ENCODE measurements around the gene BTF3L4.
"Not testable (repeated sequence)": the region's sequence is repeated elsewhere in the genome, so short reads cannot be mapped to it uniquely, and the experiment has no call there.

Gene BTF3L4

GRCh38 chr1:52056163-52056936 is at the start of gene BTF3L4:
BTF3L4 (plus strand) TSS chr1:52056295; CDS start chr1:52059848, 3,553 bp downstream.
- peak; percentile 88 to 95 for DNase-seq

GRCh38 chr1:52007215-52008002 is 48.7 kb upstream of the BTF3L4 start:
- DNase-seq: no peak

DNA sequence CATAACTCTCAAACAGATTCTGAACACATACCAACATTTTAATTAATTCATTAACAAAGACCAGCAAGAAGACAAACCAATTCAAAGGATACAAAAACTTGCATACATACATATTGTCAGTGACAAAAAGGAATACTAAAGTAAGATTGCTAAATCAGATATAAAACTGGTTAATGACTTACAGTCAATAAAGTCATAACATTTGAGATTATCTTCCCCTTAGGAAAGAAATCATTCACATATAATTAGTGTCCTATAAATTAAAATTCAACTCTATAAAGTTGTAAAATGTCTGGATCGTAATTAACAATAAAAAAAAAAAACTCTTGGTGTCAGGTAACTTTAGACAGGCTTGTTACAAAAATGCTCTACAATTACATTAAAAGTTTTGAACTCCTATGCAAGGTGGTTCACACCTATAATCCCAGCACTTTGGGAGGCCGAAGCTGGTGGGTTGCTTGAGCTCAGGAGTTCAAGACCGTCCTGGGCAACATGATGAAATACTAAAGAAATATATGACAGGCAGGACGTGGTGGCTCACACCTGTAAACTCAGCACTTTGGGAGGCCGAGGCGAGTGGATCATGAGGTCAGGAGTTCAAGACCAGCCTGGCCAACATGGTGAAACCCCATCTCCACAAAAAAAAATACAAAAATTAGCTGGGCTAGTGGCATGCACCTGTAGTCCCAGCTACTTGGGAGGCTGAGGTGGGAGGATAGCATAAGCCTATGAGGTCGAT is 47.9 kb upstream of the BTF3L4 start:
- no peak for DNase-seq

DNA sequence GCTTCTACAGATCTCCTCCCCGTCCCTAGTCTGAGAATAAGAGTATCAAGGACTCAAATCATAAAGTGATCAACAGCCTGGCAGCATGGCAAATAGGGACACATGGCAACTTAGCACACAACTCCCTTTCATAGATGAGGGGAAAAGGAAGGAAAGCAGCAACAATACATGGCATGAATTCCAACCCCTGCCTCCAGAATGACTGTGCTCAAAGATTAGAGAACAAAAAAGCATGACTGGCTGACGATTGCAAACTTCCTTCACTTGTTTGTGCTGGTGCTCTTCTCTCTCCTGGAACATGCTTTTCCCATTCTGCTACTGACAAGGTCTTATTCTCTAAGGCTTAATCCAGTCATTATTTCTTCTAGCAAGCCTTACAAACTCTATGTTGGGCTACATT is 34.0 kb upstream of the BTF3L4 start:
- DNase-seq: no peak

DNA sequence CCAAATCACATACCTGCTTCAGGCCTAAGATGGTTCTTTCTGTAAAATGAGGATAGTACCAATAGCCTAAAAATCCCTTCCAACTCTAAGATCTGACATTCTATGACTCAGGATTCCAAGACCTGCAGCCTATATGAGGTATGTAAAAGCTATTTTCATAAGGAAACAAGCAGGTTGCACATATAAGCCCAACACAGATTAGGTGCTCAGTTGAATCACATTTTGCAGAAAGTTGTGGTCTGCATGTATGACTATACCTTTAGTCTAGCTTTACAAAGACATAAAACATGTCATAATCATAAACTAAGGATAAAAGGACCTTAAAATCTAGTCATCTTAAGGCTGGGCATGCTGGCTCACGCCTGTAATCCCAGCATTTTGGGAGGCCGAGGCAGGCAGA is 29.8 kb upstream of the BTF3L4 start:
- no peak for DNase-seq

DNA sequence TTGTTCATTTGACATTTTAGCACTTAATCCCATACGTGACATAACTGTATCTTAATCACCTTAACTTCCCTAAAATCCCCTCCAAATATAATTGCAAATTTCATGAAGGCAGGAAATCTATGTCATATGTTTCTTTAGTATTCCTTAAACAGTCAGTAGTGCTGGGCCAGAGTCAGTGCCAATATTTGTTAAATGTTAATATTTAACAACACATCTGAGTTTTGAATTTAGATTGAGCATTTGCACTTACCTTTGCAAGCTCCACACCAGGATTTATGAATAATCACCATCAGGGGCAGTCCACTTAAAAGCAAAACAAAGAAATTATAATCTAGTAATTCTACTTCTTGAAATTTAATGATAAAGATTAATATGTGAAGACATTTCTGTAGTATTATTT is 27.8 kb upstream of the BTF3L4 start:
- no peak for DNase-seq

DNA sequence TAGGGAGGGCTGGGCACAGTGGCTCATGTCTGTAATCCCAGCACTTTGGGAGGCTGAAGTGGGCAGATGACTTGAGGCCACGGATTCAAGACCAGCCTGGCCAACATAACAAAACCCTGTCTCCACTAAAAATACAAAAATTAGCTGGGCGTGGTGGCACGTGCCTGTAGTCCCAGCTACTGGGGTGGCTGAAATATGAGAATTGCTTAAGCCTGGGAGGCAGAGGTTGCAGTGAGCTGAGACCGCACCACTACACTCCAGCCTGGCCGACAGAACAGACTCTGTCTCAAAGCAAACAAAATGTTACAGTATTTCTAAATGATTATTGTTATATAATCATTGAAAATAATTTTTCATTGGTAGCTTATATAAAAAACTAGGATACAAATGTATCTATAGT is 27.3 kb upstream of the BTF3L4 start:
- not testable (repeated sequence) for DNase-seq

GRCh38 chr1:52032124-52032784 is 23.8 kb upstream of the BTF3L4 start:
- no peak for DNase-seq

DNA sequence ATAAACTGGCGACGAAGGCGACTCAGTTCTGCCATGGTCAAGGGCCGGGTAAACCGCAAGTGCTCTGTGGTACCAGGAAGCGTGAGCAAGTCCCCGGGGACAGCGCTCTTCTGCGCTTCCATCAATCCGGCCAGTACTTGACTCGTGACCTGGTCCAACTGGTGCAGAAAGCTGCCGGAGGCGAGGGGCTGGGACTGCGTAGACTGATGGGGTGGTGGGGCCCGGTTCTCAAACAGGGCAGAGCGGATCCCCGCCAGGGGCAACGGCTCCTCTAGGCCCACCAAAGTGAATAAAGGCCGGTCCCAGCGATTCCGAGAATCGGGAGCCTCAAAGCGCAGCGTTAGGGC is 23.3 kb upstream of the BTF3L4 start:
- no peak for DNase-seq

DNA sequence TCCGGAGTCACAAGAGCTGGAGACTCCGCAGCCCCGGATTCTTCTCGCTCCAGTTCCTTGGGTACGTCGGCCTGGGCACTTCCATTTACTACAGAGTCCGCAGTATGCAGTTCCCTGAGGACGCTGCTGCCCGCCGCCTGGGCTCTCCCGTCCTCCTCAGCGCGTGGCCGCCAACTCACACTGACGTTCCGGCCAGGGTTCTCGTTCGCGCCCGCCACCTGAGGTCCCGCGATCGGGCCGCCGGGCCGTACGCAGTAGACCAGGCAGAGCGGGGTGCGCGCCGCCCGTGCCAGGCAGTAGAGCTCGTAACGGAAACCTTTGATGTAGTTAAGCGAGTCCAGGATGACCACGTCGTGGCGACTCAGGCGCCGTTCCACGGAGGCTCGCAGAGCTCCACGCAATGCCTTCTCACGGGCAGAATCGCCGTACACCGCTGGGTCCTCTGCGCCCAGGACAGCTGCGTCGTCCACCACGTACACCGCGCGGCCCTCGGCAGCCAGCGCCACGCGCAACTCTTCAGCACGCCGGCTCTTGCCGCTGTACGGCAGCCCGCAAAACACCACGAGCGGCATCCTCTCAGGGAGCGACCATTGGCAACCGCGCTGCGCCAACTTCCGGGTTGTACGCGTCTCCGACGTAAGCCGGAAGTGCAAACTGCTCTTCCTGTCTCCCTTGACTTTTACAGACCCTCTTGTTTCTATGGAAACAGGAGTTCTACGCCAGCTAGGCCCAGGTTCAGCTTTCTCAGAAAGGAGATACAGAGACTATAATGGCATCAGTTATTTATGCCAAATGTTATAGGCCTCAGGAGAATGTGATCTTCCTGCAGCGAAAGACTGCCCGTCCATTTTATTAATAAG is 22.7 kb upstream of the BTF3L4 start, which contains the start of gene KTI12:
KTI12 (minus strand) TSS at position 621 of the 860 bp plus-strand sequence; CDS start at position 572, 49 bp downstream.
- DNase-seq: peak; percentile 88 to 94

DNA sequence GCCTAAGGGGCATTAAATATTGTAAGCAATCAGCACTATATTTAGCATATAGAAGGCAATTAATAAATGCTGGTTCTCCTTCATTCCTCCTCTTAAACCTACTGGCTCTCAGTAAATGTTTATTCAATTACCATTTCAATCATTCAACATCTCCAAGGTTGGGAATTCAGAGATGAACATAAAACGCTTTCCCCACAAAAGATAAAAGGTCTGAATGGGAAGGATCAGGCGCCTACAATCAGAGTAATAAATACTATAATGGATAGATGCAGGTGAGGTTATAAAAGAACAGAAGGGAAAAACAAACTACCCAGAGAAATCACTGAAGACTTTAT is 22.1 kb upstream of the BTF3L4 start:
- no peak for DNase-seq

GRCh38 chr1:52037402-52037814 is 18.7 kb upstream of the BTF3L4 start:
- no peak for DNase-seq

DNA sequence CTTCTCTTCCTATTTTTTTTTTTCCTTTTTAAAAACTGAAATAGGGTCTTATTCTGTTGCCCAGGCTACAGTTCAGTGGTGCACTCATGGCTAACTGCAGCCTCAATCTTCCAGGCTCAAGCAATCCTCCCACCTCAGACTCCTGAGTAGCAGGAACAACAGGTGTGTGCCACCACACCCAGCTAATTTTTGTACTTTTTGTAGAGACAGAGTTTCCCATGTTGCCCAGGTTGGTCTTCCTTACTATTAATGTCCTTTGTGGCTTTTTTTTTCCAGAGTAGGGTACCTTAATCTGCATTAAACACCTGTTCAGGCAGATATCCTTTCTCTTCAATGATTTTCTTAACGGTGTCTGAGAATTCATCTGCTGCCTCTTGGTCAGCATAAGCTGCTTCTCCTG is 18.2 kb upstream of the BTF3L4 start:
- no peak for DNase-seq

DNA sequence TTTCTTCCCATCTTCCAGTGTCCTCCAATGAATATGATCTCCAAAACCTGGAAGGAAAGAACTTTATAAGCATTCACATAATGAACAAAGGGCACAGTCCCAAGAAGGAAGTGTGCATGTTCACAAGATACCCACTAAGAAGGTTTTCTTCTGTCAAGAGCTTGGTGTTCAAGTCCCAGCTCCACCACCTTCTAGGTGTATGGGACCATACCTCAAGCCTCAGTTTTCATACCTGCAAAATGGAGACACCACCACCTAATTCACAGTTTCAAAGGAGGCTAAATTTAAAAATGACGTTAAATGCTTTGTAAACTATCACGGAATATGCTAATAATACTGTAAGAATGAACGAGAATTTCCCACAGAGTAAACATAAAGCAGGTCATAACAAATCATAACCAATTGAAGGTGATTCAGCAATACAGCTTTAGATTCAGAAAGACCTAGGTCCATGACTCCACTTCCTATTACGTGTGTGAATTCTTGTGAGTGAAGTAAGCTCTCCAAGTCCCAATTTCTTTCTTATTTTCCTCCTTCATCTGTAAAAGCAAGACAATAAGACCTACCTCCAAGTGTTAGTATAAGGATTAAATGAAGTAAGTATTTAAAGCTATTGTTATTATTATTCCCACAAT is 14.4 kb upstream of the BTF3L4 start:
- DNase-seq: no peak

DNA sequence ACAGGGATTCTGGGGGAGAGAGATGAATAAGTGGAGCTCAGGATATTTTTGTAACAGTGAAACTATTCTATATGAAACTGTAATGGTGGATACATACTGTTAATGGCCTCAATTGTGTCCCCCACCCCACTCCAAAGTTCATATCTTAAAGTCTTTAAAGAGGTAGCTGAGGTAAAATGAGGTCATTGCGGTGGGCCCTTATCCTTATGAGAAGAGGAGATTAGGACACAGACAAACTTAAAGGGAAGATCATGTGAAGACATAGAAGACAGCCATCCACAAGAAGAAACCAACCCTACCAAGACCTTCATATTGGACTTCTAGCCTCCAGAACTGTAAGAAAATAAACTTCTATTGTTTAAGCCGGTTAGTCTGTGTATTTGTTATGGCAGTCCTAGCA is 10.9 kb upstream of the BTF3L4 start:
- no peak for DNase-seq

DNA sequence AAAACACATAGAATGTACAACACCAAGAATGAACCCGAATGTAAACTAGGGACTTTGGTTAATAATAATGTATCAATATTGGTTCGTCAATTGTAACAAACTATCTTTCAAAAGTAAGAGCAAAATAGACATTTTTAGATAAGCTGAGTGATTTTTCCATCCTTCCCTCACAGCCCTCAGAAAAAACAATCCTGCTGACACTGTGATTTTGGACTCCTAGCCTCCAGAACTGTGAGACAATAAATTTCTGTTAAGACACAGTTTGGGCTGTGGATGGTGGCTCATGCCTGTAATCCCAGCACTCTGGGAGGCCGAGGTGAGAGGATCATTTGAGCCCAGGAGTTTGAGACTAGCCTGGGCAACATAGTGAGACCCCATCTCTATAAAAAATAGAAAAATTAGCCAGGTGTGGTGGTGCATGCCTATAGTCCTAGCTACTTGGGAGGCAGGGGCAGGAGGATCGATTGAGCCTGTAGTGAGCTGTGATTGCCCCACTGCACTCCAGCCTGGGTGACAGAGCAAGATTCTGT is 10.4 kb upstream of the BTF3L4 start:
- DNase-seq: not testable (repeated sequence)

DNA sequence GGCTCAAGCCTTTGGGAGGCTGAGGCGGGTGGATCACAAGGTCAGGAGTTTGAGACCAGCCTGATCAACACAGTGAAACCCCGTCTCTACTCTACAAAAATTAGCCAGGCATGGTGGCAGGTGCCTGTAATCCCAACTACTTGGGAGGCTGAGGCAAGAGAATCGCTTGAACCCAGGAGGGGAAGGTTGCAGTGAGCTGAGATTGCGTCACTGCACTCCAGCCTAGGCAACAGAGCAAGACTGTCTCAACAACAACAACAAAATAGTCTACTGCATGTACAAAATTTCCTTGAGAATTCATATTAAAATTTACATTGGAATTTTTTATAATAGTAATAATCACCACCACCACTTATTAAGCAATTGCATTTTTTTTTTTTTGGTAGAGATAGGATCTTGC is 6.8 kb upstream of the BTF3L4 start:
- DNase-seq: not testable (repeated sequence)

GRCh38 chr1:52053862-52054261 is 2.2 kb upstream of the BTF3L4 start:
- no peak for DNase-seq

DNA sequence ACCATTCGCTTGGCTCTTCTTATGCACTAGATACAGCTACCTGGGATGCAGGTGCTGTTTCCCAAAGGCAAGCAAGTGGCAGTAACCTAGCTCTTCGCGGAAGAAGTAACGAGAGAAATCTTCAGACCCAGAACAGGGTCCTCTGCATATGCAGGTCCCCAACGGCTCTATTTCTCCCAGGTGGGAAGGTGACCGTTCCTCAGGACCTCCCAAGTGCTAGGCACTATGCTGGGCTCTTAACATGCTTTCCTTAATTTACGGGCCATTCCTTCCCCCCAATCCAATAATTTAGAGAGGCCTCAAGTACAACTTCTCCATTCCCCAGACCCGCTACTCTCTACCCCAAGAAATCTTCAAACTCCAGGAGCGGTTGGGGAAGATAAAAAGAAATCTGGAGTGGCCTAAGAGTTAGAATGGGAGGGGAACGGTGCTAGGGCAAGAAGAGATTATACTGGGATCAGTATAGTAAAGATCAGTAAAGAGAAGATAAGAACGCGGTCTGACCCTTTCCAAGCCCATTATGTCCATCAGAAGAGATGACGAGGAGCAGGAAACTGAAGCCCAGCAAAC is 1.5 kb upstream of the BTF3L4 start:
- no peak for DNase-seq

DNA sequence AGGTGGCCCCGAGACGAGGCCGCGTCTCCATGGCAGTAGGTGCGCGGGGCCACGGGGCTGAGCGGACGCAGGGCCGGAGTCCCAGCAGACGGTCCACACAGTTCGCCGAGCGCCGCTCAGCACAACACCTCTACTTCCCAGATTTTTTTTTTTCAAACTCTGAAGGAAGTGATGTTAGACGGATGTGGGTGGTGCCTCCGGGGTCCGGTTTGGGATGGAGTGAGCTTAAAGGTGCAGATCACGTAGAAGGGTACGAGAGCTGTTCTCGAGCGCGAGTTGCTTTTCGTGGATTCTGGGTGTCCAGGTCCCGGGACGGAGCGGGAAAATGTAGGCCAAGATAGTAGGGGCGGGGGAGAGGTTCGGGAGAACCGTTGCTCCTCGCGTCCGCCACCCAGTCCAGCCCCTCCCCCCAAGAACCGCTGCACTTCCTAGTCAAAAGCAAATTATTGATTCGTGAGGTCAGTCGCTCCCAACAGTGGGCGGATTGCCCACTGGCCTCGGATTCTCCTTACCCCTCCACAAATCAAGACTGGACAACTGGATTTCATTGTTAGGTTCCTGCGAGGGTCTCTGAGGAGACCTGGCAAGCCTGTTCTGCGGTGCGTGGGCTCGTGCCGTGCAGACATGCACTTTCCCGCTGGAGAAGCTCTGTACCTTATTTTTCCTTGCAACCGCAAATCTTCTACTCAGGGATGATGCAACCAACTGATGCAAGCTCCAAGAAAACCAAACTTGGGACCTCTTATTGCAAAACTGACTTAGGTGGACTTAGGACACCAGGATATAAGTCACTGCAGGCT is 829 bp upstream of the BTF3L4 start, which contains the start of gene TXNDC12:
TXNDC12 (minus strand) TSS at position 126 of the 800 bp plus-strand sequence; CDS start at position 31, 95 bp downstream.
- DNase-seq: peak; percentile 89 to 90
